Measurements from ENCODE around the gene IL17RC.
A peak's percentile ranks its signal among the peaks of the same experiment; 100 is the strongest.
"Not testable (repeated sequence)": the region's sequence is repeated elsewhere in the genome, so short reads cannot be mapped to it uniquely, and the experiment has no call there.

IL17RC gene

GRCh38 chr3:9916346-9916733 lies 558 bp upstream of the IL17RC start:
- DNase-seq: no peak

- no peak for DNase-seq
These were observed 922 bp downstream of the IL17RC start for GRCh38 chr3:9917820-9918219.

DNA sequence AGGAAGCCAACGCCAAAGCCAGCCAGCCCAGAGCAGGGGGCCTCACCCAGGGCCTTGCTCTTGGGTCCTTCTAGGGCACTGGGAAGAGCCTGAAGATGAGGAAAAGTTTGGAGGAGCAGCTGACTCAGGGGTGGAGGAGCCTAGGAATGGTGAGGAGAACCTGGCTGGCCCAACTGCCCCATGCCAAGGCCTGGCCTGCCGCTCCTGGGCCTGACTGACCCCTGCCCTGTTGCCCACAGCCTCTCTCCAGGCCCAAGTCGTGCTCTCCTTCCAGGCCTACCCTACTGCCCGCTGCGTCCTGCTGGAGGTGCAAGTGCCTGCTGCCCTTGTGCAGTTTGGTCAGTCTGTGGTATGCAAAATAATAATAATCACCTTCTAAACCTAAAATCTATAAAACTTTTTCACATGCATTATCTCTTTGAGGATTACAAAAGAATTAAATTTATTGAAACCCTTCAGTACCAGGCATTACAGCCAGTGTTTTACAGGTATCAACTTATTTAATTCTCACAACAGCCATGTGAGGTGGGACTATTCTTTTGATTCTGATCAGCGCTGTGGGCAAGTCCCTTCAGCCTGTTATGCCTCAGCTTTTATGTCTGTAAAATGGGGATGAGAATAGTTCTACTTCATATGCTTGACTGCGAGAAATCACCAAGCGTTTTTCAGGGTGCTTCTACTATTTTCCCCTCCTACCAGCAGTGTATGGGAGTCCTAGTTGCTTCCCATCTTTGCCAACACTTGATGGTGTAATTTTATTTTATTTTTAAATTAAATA lies 1.6 kb downstream of the IL17RC start:
- DNase-seq: no peak

DNA sequence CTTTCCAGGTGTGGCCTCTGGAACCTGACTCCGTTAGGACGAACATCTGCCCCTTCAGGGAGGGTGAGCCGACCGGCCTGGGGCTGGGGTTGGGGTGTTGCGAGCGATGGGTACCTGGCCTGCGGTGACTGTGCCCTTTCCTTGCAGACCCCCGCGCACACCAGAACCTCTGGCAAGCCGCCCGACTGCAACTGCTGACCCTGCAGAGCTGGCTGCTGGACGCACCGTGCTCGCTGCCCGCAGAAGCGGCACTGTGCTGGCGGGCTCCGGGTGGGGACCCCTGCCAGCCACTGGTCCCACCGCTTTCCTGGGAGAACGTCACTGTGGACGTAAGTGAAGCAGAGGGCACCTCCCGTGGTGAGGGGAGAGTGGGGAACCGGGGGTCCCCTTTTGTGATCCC lies 11.3 kb downstream of the IL17RC start:
- no peak for DNase-seq

DNA sequence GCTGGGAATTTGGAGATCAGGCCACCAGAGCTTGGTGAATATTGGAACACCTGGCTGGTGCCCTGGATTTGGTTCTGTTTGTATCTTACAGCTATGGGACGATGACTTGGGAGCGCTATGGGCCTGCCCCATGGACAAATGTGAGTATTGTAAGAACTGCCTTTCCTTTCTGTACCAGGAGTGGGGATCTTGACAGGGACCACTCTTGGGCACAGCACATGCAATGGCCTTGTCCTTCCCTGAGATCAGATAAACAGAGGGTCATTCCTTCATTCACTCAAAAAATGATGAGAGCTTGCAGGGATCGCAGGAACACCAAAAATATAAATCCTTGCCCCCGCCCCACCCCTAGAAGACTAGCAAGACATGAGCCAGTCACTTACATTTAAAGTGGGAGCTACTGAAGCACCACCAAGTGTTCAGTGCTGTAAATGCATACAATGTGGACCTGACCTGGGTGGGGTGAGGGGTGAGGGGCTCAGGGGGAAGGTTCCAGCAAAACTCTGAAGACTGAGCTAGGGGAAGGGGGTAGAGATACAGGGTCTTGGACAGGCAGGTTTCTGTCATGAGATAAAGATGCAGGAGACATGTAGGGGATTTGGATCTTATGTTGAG lies 14.0 kb downstream of the IL17RC start:
- no peak for DNase-seq

DNA sequence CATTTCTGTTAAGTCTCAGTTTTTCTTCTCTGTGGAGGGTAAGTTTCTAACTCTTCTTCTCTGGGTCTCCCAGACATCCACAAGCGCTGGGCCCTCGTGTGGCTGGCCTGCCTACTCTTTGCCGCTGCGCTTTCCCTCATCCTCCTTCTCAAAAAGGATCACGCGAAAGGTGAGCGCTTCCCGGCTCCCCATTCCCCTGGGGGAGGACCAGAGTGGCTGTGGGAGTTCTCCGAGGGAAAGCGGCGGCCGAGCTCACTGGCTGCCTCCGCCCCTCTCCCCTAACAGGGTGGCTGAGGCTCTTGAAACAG lies 15.6 kb downstream of the IL17RC start:
- peak; percentile 50 for DNase-seq

DNA sequence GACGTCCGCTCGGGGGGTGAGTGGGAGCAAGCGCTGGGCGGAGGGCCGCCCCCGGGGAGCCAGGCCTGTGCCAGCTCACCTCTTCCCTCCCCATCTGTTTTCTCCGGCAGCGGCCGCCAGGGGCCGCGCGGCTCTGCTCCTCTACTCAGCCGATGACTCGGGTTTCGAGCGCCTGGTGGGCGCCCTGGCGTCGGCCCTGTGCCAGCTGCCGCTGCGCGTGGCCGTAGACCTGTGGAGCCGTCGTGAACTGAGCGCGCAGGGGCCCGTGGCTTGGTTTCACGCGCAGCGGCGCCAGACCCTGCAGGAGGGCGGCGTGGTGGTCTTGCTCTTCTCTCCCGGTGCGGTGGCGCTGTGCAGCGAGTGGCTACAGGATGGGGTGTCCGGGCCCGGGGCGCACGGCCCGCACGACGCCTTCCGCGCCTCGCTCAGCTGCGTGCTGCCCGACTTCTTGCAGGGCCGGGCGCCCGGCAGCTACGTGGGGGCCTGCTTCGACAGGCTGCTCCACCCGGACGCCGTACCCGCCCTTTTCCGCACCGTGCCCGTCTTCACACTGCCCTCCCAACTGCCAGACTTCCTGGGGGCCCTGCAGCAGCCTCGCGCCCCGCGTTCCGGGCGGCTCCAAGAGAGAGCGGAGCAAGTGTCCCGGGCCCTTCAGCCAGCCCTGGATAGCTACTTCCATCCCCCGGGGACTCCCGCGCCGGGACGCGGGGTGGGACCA lies 16.1 kb downstream of the IL17RC start:
- DNase-seq: peak; percentile 56

GRCh38 chr3:9933561-9934234 lies 16.8 kb downstream of the IL17RC start, which contains the start of gene CRELD1:
TSS of gene CRELD1 (plus strand) at chr3:9933834. CDS start at chr3:9934439, 605 bp downstream.
- peak; percentile 96 for DNase-seq

GRCh38 chr3:9934235-9934621 lies 17.3 kb downstream of the IL17RC start:
- no peak for DNase-seq

DNA sequence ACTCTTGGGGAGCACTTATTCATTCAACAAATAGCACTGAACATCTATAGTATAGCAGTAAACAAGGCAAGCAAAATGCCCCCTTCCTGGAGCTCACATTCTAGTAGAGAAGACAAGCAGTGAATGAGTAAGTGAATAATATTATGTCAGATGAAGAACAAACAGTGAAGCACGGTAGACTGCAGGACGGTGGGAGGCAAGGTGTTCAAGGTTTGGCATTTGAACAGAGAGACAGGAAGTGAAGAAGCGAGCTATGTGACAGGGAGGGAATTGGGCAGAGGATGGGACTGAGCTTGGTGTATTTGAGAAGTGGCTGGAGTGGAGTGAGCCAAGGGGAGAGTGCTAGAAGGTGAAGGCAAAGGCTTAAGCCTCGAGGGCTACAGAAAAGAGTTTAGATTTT lies 18.1 kb downstream of the IL17RC start:
- no peak for DNase-seq

DNA sequence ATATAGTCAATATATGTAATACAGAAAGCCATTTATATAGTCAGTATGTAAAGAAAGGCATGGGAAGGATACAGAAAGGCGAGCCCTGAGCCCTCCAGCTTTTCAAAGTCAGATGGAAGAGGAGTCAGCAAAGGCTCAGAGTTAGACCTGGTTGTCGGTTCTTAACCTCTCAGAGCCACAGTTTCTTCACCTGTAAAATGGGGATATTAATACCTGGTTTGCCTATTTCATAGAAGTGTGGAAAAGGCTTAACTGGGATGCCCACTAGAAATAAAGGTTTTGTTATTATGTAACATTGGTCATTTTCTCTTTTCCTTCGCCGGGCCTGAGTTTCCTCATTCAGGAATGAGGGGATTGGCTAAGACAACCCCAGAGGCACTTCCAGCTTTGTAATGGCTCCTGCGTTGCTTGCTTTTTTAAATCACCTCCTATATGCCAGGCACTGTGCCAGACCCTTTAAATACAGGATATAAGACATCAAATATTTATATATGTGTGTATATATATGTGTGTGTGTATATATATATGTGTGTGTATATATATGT lies 19.1 kb downstream of the IL17RC start:
- DNase-seq: no peak

GRCh38 chr3:9937486-9938238 lies 20.8 kb downstream of the IL17RC start:
- no peak for DNase-seq

- DNase-seq: no peak
These were observed 22.1 kb downstream of the IL17RC start for GRCh38 chr3:9938966-9939365.

DNA sequence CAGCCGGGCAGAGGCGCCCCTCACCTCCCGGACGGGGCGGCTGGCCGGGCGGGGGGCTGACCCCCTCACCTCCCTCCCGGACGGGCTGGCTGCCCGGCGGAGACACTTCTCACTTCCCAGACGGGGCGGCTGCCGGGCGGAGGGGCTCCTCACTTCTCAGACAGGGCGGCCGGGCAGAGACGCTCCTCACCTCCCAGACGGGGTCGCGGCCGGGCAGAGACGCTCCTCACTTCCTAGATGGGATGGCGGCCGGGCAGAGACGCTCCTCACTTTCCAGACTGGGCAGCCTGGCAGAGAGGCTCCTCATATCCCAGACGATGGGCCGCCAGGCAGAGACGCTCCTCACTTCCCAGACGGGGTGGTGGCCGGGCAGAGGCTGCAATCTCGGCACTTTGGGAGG lies 23.0 kb downstream of the IL17RC start:
- DNase-seq: not testable (repeated sequence)

DNA sequence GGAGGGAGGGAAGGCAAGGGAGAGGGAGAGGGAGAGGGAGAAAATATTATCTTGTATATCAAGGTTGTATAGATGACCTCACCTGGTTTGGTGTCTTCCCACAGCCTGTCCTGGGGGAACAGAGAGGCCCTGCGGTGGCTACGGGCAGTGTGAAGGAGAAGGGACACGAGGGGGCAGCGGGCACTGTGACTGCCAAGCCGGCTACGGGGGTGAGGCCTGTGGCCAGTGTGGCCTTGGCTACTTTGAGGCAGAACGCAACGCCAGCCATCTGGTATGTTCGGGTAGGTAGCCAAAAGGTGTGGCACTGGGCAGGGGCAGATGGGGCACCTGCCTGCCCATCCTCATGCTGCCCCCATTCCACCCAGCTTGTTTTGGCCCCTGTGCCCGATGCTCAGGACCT lies 23.8 kb downstream of the IL17RC start:
- DNase-seq: no peak

GRCh38 chr3:9942164-9942563 lies 25.3 kb downstream of the IL17RC start:
- DNase-seq: no peak

DNA sequence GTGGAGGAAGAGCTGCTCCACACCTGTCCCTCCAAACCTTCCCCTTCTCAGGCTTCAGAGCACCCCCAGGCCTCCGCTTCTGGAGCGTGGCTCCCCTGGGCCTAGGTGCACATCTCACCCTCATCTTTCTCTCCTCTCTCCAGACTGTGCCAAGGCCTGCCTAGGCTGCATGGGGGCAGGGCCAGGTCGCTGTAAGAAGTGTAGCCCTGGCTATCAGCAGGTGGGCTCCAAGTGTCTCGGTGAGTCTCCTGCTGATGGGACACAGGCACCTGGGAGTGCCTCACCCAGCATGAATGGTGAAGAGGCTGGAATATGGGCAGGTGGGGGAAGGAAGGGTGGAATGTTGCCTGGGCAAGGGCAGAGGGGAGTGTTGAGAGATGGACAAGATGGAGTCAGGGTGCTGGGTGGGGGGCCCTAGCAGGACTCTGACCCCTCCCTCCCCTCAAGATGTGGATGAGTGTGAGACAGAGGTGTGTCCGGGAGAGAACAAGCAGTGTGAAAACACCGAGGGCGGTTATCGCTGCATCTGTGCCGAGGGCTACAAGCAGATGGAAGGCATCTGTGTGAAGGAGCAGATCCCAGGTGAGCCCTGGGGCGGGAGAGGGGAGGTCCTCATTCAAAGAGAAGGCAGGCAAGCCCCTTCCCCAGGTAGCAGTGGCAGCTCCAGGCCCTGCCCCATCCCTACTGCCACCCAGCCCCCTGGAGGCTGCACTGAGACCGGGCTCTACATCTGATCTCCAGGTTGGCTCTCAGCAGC lies 26.2 kb downstream of the IL17RC start:
- DNase-seq: no peak

GRCh38 chr3:9944271-9944670 lies 27.4 kb downstream of the IL17RC start:
- no peak for DNase-seq

DNA sequence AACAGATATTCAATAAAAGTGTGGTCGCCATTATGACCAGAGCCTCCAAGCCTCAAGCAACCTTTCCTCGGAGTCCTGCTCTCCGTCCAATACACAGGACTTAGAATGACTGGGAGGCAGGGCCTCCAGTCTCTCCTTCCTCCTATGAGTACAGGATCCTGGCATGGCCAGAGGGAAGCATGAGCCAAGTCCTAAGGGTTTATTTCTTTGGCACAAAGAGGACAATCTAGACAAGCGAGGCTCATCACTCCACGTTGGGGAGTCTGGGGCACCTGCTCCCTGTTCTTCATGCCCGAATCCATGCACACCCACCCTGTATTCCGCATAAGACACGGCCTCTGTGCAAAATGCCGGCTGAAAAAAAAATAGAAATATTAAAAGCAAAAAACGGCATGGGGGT lies 28.5 kb downstream of the IL17RC start:
- DNase-seq: no peak

DNA sequence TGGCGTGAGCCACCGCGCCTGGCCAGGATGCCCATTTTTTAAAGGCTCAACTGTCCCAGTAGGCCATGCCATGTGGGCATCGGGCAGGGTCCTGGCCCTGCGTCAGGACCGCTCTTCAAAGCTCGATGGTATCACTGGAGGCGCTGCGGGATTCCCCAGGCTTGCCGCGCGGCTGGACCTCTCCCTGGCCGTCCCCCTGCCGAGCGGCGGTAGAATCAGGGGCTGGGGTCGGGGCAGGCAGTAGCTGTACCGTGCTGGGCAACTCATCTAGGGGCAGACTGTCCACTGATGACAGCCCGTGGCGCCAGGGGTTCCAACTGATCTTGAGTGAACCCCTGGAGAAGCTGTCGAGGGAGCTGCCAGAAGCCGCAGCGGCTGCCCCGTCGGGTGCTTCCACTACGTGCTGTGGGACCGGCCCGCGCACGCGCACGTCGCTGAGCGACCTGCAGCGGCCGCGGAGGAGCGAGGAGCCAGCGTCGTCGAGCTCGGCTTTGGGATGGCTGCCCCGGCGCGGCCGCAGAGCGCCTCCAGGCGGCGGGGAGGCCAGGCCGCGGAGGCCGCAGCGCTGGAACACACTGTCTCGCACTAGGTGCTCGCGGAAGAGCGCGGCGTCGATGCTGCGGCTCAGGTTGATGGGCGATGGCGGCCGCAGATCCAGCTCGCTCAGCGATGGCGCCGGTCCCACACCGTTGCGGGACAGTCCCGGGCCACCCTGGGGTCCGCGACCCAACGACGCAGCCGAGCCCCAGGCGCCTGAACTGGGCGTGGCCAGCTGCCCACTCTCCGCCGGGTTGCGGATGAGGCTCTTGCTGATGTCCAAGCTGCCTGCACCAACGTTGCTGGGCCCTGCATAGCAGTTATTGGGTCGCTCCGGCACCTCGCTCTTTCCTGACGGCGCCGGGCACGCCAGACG lies 29.5 kb downstream of the IL17RC start:
- DNase-seq: peak; percentile 82
